ENCODE measurements around the gene QRFP.

QRFP gene

DNA sequence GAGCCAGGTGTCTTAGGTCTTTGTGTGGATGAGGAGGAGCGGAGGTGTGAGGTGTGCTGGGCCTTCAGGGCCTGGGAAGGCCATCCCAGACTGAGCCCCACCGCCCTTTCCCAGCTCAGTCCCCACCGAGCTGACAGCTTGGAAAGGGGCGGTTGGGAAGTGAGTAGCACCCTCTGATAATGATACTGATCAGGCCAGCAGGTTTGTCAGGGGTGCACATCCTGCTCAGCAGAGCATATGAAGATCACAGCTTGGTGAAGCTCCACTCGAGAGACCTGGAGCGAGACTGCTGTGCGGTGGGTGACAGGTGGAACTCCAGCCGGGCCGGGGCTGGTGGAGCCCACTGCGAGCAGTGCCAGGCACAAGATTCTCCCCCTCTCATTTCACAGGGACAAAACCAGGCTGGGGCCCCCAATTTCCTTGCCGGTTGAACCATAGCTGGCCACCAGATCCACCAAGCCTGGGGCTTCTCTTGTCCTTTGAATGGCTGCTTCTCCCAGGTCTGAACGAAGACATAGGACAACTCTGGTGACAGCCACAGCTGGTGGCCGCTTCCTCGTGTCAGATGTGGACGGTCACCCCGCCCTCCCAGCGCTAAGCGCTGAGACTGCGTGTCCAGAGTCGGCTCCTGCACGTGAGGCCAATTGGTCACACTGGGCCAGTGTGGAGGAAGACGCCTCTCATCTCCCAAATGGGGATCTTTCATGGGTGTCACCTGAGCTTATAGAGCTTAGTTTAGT lies 8.3 kb downstream of the QRFP start:
- no peak for DNase-seq

DNA sequence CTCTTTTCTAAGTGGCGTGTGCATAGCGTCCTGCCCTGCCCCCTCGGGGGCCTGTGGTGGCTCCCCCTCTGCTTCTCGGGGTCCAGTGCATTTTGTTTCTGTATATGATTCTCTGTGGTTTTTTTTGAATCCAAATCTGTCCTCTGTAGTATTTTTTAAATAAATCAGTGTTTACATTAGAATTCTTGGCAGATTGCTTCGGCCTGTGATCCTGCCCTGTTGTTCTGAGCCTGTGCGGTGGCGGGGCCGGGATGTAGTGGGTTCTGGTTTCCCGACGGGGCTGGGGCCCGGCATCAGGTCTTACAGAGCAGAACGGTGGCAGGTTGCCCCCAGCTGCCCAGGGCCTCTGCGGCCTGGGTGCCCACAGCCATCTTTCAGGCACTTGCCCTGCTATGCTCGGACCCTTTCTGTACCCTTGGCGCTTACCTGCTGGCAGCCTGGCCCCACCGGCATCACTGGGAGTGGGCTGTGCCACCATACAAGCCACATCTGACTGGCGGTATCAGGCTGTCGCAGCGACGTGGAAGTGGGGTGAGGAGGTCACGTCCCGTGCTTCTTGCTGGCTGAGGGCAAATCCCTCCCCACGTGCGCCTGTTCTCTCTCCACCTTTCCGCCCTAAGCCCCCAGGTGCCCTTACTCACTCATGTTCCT lies 9.0 kb downstream of the QRFP start:
- DNase-seq = no peak

GRCh38 chr9:130886981-130887380 lies 9.6 kb downstream of the QRFP start:
- no peak for DNase-seq

GRCh38 chr9:130885484-130886375 lies 10.9 kb downstream of the QRFP start:
- no peak for DNase-seq

GRCh38 chr9:130884542-130885483 lies 11.8 kb downstream of the QRFP start:
- no peak for DNase-seq

- no peak for DNase-seq
Measured at GRCh38 chr9:130884111-130884531, 12.5 kb downstream of the QRFP start.

- DNase-seq = no peak
Measured at GRCh38 chr9:130883479-130883878, 13.1 kb downstream of the QRFP start.

- DNase-seq = no peak
Measured at GRCh38 chr9:130882696-130883225, 13.9 kb downstream of the QRFP start.

GRCh38 chr9:130881516-130881915 lies 15.1 kb downstream of the QRFP start:
- no peak for DNase-seq

DNA sequence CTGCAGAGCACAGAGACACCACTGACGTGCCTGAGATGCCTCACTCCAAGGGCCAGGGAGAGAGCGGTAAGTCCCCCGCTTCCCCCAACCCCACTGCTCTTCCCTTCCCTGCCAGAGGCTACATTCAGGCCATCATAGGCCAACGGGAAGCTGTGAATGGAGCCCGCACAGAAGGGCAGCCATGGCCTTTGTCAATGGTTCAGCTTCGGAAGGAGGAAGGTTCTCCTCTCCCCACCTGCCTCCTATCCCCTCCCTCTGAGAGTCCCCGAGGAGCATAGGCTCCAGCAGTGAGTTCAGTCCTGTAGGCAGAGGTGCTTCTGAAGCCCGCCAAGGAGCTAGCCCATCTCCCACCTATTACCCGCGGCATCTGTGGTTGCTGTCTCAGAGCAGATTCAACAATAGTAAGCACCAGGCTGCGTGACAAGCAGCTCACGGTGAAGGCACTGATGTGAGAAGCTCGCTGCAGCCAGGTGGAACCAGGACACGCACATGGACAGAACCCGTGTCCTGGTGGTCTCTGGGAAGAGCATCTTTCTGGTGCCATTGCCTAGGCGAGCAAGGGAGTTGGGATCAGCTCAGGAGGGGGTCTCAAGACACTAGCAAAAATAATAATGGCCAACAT lies 15.9 kb downstream of the QRFP start:
- DNase-seq = no peak

DNA sequence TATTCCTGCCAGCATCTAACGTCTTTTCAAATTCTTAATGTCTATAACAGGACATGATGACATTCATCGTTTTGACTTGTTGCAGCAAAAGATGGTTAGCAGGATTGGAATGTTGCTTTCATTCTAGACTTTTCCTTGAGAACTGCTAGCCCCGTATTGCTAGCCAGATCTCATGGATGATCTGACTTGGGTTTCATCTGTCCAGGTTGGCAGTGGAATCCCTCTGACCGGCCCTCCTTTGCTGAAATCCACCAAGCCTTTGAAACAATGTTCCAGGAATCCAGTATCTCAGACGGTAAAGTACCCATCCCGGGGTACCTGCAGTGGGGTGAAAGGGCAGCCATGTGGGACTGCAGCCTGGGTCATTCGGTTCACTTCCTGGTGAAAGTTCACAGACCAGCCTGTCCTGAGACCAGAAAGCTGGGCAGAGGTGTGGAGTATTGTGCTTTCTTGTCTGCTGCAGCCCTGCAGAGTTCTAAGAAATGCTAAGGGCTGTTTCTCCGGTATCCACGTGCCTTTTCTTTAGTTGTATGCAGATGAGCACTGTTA lies 16.7 kb downstream of the QRFP start:
- DNase-seq = no peak

- DNase-seq = no peak
Measured at GRCh38 chr9:130878295-130878694, 18.3 kb downstream of the QRFP start.

- DNase-seq = no peak
Measured at GRCh38 chr9:130877300-130877699, 19.3 kb downstream of the QRFP start.

- DNase-seq = no peak
Measured at GRCh38 chr9:130874783-130875182, 21.8 kb downstream of the QRFP start.

DNA sequence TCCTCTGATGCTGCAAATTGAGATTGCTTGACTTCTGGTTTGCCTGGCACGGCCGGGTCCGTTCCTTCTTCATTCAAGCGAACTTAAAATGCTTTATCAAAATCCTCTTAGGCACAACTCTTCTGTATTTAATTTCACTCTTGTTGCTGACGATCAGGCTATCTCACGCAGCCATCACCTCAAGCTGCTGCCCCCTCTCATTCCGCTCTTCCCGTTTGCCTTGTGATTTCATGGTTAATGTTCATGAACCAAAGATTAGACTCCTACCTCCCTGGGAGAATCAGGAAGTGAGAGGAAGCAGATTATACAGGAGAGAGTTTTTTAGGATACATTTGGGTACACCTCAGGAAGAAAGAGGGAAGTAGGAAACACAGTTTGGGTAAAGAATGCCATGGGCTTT lies 22.6 kb downstream of the QRFP start:
- no peak for DNase-seq

DNA sequence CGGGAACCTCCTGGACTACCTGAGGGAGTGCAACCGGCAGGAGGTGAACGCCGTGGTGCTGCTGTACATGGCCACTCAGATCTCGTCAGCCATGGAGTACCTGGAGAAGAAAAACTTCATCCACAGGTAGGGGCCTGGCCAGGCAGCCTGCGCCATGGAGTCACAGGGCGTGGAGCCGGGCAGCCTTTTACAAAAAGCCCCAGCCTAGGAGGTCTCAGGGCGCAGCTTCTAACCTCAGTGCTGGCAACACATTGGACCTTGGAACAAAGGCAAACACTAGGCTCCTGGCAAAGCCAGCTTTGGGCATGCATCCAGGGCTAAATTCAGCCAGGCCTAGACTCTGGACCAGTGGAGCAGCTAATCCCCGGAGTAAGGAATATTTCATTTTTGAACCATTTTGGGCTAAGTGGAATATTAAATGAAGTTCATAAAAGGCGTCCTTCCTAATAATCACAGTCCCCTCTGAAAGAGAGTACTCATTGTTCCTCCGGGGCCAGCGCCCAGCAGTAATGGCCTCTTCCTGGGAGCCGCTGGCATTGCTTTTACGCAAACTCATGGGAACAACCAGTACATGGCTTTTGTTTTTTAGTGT lies 23.6 kb downstream of the QRFP start:
- no peak for DNase-seq

DNA sequence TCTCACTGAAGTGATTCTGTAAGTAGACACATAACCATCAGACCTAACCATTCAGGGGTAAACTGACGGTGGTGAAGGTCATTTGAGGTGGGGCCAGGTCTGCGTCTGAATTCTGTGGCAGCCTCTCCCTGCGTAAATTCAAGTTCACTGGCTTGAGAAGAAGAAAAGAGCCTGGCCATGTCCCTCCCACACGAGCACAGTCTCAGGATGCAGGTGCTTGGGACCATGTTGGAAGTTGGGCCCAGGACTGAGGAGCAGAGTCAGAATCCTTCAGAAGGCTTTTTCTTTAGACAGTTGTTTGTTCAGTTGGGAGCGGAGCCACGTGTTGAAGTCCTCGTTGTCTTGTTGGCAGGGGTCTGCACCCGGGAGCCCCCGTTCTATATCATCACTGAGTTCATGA lies 24.1 kb downstream of the QRFP start:
- no peak for DNase-seq

DNA sequence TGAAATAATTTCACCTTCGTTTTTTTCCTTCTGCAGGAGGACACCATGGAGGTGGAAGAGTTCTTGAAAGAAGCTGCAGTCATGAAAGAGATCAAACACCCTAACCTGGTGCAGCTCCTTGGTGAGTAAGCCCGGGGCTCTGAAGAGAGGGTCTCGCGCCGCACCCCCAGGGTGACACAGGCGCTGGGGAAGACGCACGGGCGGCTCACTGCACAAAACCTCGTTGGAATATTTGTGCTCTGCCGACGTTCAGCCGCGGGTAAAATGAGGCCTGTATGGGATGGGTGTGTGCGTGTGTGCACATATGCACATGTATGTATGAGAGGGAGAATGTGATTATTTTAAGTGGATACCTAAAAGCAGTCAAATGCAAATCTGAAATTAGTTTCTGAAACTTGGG lies 24.5 kb downstream of the QRFP start:
- DNase-seq = no peak

DNA sequence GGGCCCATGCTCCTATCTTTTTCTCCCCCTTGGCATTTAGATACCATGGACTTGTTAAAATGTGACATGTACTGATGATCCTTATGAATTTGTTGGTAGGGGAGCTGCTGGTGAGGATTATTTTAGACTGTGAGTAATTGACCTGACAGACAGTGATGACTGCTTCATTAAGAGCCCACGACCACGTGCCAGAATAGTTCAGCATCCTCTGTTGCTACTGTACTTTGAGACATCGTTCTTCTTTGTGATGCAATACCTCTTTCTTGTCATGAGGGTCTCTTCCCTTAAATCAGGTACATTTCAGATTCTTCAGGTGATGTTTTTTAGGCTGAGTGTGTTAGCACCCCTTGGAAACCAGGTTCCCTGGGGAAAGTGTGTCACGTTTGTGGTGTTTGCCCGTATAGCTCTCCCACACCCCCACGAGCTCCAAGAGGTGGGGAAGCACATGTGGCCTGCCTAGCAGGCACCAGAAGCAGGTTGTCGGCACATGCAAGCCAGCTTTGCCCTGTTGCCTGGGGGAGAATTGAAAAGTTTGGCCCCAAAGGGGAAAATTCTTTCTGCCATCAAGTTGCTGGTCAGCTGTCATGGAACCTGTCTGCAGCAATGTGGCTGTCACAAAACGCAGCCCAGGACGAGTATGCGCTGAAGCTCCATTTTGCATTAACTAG lies 25.1 kb downstream of the QRFP start:
- no peak for DNase-seq

All from KG1 (cell line).